Liver (tissue), 9 donors: ENCODE data around the gene PPM1M. TPM values are rescaled to one million over a fixed set of nuclear protein-coding genes. Genes with fewer than 3 reads are reported as not detected.

ENCODE experiments used
- DNase-seq: peaks from one replicate; pipeline ENCODE4 v3.0.0-alpha.2; 2017; ENCODE audit warnings: low spot score
- H3K27ac ChIP-seq, 2 donors: one replicate each; pipeline ENCODE4 v1.7.0; 2013; ENCODE audit warnings: inconsistent platforms in 2 of 2, low read length in 2 of 2, control low read depth in 1 of 2, low read depth in 1 of 2, mild to moderate bottlenecking in 1 of 2
- H3K27me3 ChIP-seq, 4 donors: one replicate each; pipeline versions ENCODE4 v1.6.1 to v1.7.0; 2013; ENCODE audit warnings: low read length in 3 of 4, inconsistent platforms in 1 of 4, mild to moderate bottlenecking in 1 of 4, moderate library complexity in 1 of 4; ENCODE audit not compliant: control insufficient read depth in 4 of 4, insufficient read depth in 4 of 4
- H3K36me3 ChIP-seq, 4 donors: one replicate each; pipeline versions ENCODE4 v1.6.1 to v1.7.0; 2013; ENCODE audit warnings: low read length in 3 of 4, mild to moderate bottlenecking in 3 of 4, low read depth in 1 of 4, moderate library complexity in 1 of 4; ENCODE audit not compliant: control insufficient read depth in 4 of 4, insufficient read depth in 3 of 4
- H3K4me1 ChIP-seq, 4 donors: one replicate each; pipeline versions ENCODE4 v1.6.1 to v1.7.0; 2013; ENCODE audit warnings: low read length in 3 of 4, mild to moderate bottlenecking in 3 of 4, moderate library complexity in 1 of 4; ENCODE audit not compliant: control insufficient read depth in 4 of 4, insufficient read depth in 4 of 4
- H3K4me3 ChIP-seq, 3 donors: one replicate each; pipeline versions ENCODE4 v1.6.1 to v1.7.0; 2013; ENCODE audit warnings: low read length in 3 of 3, control low read depth in 1 of 3, low read depth in 1 of 3, mild to moderate bottlenecking in 1 of 3
- H3K9ac ChIP-seq, 2 donors: one replicate each; pipeline ENCODE4 v1.7.0; 2013; ENCODE audit warnings: low read length in 2 of 2, mild to moderate bottlenecking in 2 of 2, moderate library complexity in 2 of 2, control low read depth in 1 of 2, low read depth in 1 of 2
- H3K9me3 ChIP-seq, 4 donors: one replicate each; pipeline versions ENCODE4 v1.6.1 to v1.7.0; 2013; ENCODE audit warnings: low read length in 3 of 4; ENCODE audit not compliant: control insufficient read depth in 4 of 4
- EGR1 ChIP-seq, 2 donors: IDR thresholded peaks; 2 replicates each; pipeline ENCODE4 v1.6.1; 2016 to 2018; ENCODE audit warnings: antibody characterized with exemption in 2 of 2, low read depth in 2 of 2
- FOXA2 ChIP-seq: IDR thresholded peaks from 2 replicates; pipeline ENCODE4 v1.6.1; 2016; ENCODE audit warnings: antibody characterized with exemption
- HNF4G ChIP-seq: IDR thresholded peaks from 2 replicates; pipeline ENCODE4 v1.6.1; 2016; ENCODE audit warnings: antibody characterized with exemption
- JUND ChIP-seq, 2 donors: IDR thresholded peaks; 2 replicates each; pipeline ENCODE4 v1.6.1; 2016; ENCODE audit warnings: antibody characterized with exemption in 2 of 2
- RAD21 ChIP-seq, 2 donors: IDR thresholded peaks; 2 replicates each; pipeline ENCODE4 v1.6.1; 2016; ENCODE audit warnings: antibody characterized with exemption in 2 of 2, mild to moderate bottlenecking in 2 of 2
- RXRA ChIP-seq, 2 donors: IDR thresholded peaks; 2 replicates each; pipeline ENCODE4 v1.6.1; 2017 to 2018; ENCODE audit warnings: antibody characterized with exemption in 2 of 2, mild to moderate bottlenecking in 1 of 2
- TAF1 ChIP-seq: conservative IDR thresholded peaks from 2 replicates; pipeline ENCODE4 v1.6.1; 2016; ENCODE audit warnings: antibody characterized with exemption, mild to moderate bottlenecking
- WGBS: extraction: QIAGEN DNeasy Blood & Tissue Kit; methylation state at CpG from one replicate; pipeline ENCODE4 v1.1.7; 2013; 5-methylcytosine and 5-hydroxymethylcytosine counted together
- polyA plus RNA-seq, 2 donors: library from polyadenylated mRNA; stranded (reverse) in 1 of 2; unstranded in 1 of 2; fragments of 200-250 nt in 1 of 2; fragments of >200 nt in 1 of 2; fragmentation: Nextera tagmentation in 1 of 2; extraction: Ambion mirVana in 1 of 2; gene quantifications; one replicate each; pipeline versions ENCODE4 v1.2.1 to v1.2.3, GENCODE V29; 2013 to 2015
- total RNA-seq, 2 donors: library from RNA; depleted of rRNA; stranded (reverse); fragments of >200 nt; gene quantifications; one replicate each; pipeline ENCODE4 v1.2.3, GENCODE V29; 2014
- TF ChIP-seq, protein P1 (sequence below): IDR thresholded peaks from 2 replicates; pipeline ENCODE4 v1.6.1; 2016; ENCODE audit warnings: antibody characterized with exemption
- TF ChIP-seq, protein P2 (sequence below): IDR thresholded peaks from 2 replicates; pipeline ENCODE4 v1.6.1; 2016; ENCODE audit warnings: antibody characterized with exemption, mild to moderate bottlenecking
- TF ChIP-seq, protein P3 (sequence below): fragments of 150-350 bp; IDR thresholded peaks from 2 replicates; pipeline ENCODE4 v1.5.1; 2017; ENCODE audit warnings: improper control_type of control experiment, low read depth, low read length; ENCODE audit not compliant: missing input control
- donor health status: healthy.
- donor health status: healthy.
- donor health status: healthy.
- donor health status: healthy.
- donor health status: healthy.

PPM1M gene
- total and polyA plus RNA-seq, 4 donors: 2.8 to 5.5 (median 4.6) TPM

DNA sequence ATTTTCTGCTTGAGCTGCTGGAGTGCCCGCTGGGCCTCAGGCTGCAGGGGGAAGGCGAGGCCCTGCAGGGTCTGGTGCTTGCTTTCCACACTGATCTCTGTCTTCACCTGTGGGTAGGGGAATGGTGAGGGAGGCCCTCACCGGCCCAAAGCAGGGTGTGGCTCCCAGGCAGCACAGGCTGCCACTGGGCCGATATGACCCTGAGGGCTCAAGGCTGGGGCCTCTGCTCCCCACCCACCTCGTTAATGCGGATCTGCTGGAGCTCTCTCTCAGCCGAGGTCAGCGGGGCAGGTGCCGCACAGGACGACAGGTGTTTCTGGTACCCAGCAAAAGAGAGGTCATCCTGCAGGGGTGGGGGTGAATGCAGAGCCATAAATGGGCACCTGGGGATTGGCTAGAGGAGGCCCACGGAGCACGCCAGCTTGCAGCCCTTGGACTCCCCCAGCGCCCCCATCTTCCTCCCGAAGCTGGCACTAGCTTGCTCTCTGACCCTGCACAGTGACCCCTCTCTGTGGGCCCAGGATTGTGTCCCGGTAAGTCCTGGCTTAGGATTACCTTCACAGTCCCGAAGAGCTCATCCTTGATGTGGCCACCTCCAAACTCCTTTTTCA is 14.6 kb upstream of the PPM1M start:
- H3K36me3 ChIP-seq: peaks cover 4 to 35% (median 12%) of the 10 kb centered on the region in 4 donors
- 91% methylated on average over 16 of the region's 16 CpGs for WGBS
- H3K27me3 ChIP-seq: no peaks in the 10 kb centered on the region
- no peaks in the 10 kb centered on the region for H3K9me3 ChIP-seq
- no peak overlapping the region for H3K27ac ChIP-seq
- TF ChIP-seq TAF1 (no peak), HNF4G (no peak), JUND (IDR thresholded peaks at IDR 0.05) (no peak), FOXA2 (no peak), RXRA (IDR thresholded peaks at IDR 0.05) (no peak), RAD21 (IDR thresholded peaks at IDR 0.05) (no peak)
- TF ChIP-seq, protein P1, sequence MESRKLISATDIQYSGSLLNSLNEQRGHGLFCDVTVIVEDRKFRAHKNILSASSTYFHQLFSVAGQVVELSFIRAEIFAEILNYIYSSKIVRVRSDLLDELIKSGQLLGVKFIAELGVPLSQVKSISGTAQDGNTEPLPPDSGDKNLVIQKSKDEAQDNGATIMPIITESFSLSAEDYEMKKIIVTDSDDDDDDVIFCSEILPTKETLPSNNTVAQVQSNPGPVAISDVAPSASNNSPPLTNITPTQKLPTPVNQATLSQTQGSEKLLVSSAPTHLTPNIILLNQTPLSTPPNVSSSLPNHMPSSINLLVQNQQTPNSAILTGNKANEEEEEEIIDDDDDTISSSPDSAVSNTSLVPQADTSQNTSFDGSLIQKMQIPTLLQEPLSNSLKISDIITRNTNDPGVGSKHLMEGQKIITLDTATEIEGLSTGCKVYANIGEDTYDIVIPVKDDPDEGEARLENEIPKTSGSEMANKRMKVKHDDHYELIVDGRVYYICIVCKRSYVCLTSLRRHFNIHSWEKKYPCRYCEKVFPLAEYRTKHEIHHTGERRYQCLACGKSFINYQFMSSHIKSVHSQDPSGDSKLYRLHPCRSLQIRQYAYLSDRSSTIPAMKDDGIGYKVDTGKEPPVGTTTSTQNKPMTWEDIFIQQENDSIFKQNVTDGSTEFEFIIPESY: no peak
- TF ChIP-seq, protein P2, sequence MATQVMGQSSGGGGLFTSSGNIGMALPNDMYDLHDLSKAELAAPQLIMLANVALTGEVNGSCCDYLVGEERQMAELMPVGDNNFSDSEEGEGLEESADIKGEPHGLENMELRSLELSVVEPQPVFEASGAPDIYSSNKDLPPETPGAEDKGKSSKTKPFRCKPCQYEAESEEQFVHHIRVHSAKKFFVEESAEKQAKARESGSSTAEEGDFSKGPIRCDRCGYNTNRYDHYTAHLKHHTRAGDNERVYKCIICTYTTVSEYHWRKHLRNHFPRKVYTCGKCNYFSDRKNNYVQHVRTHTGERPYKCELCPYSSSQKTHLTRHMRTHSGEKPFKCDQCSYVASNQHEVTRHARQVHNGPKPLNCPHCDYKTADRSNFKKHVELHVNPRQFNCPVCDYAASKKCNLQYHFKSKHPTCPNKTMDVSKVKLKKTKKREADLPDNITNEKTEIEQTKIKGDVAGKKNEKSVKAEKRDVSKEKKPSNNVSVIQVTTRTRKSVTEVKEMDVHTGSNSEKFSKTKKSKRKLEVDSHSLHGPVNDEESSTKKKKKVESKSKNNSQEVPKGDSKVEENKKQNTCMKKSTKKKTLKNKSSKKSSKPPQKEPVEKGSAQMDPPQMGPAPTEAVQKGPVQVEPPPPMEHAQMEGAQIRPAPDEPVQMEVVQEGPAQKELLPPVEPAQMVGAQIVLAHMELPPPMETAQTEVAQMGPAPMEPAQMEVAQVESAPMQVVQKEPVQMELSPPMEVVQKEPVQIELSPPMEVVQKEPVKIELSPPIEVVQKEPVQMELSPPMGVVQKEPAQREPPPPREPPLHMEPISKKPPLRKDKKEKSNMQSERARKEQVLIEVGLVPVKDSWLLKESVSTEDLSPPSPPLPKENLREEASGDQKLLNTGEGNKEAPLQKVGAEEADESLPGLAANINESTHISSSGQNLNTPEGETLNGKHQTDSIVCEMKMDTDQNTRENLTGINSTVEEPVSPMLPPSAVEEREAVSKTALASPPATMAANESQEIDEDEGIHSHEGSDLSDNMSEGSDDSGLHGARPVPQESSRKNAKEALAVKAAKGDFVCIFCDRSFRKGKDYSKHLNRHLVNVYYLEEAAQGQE: no peak
- H3K4me1 ChIP-seq: peaks cover 11 to 43% (median 33%) of the 10 kb centered on the region in 4 donors
- no peak overlapping the region for H3K4me3 ChIP-seq
- DNase-seq: no peak
- no peak overlapping the region for H3K9ac ChIP-seq

- no peak overlapping the region for H3K27ac ChIP-seq
Measured at GRCh38 chr3:52231502-52232278, 13.9 kb upstream of the PPM1M start.

More at GRCh38 chr3:52231502-52232278, 13.9 kb upstream of the PPM1M start:
- Histone ChIP-seq H3K4me3 (no peak overlapping the region), H3K9ac (no peak overlapping the region), H3K4me1 (peaks cover 13 to 49% (median 38%) of the 10 kb centered on the region in 4 donors), H3K36me3 (peaks cover 4 to 35% (median 12%) of the 10 kb centered on the region in 4 donors), H3K9me3 (no peaks in the 10 kb centered on the region), H3K27me3 (no peaks in the 10 kb centered on the region)
- DNase-seq: peak; percentile 93
- TF ChIP-seq, protein P3, sequence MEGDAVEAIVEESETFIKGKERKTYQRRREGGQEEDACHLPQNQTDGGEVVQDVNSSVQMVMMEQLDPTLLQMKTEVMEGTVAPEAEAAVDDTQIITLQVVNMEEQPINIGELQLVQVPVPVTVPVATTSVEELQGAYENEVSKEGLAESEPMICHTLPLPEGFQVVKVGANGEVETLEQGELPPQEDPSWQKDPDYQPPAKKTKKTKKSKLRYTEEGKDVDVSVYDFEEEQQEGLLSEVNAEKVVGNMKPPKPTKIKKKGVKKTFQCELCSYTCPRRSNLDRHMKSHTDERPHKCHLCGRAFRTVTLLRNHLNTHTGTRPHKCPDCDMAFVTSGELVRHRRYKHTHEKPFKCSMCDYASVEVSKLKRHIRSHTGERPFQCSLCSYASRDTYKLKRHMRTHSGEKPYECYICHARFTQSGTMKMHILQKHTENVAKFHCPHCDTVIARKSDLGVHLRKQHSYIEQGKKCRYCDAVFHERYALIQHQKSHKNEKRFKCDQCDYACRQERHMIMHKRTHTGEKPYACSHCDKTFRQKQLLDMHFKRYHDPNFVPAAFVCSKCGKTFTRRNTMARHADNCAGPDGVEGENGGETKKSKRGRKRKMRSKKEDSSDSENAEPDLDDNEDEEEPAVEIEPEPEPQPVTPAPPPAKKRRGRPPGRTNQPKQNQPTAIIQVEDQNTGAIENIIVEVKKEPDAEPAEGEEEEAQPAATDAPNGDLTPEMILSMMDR: peak; percentile 94
- TF ChIP-seq RAD21 (IDR thresholded peaks at IDR 0.05) (peak; percentile 90 to 98), EGR1 (IDR thresholded peaks at IDR 0.05; ENCODE audit: low read depth in 2 of 2) (no peak)
- WGBS: 64% methylated on average over 34 of the region's 34 CpGs
